GM23338 (cell line): ENCODE measurements around the gene TASP1. TPM values are rescaled to one million over a fixed set of nuclear protein-coding genes. Genes with fewer than 3 reads are reported as not detected.

Experiments
- ATAC-seq: fragments of 200-7000 bp; cut with Tn5 transposase; 3 replicates; pipeline ENCODE4 v1.9.1; 2020
- DNase-seq: peaks from one replicate; pipeline ENCODE4 v3.0.0-alpha.2; 2015; ENCODE audit warnings: low spot score
- H2AFZ ChIP-seq: fragments of 200-600 bp; sonication (generic); 2 replicates; pipeline ENCODE4 v1.8.0; 2016; ENCODE audit warnings: antibody characterized with exemption, mild to moderate bottlenecking, moderate library complexity
- H3F3A ChIP-seq: fragments of 200-600 bp; sonication (generic); replicated peaks from 2 replicates; pipeline ENCODE4 v1.8.0; 2017; ENCODE audit warnings: antibody characterized with exemption, mixed run types, low read depth
- H3K27ac ChIP-seq: fragments of 200-600 bp; sonication (generic); 2 replicates; pipeline ENCODE4 v1.6.1; 2016; ENCODE audit warnings: low read depth
- H3K27me3 ChIP-seq: fragments of 200-600 bp; sonication (generic); 2 replicates; pipeline ENCODE4 v1.8.0; 2016; ENCODE audit warnings: mild to moderate bottlenecking, mixed run types, moderate library complexity; ENCODE audit not compliant: insufficient read depth
- H3K36me3 ChIP-seq: fragments of 200-600 bp; sonication (generic); 2 replicates; pipeline ENCODE4 v1.8.0; 2016; ENCODE audit warnings: mild to moderate bottlenecking; ENCODE audit not compliant: insufficient read depth
- H3K4me1 ChIP-seq: fragments of 200-600 bp; sonication (generic); 2 replicates; pipeline ENCODE4 v1.8.0; 2016; ENCODE audit warnings: mild to moderate bottlenecking, moderate library complexity; ENCODE audit not compliant: insufficient read depth
- H3K4me2 ChIP-seq: fragments of 200-600 bp; sonication (generic); 2 replicates; pipeline ENCODE4 v1.7.1; 2017; ENCODE audit warnings: mixed run types
- H3K4me3 ChIP-seq: fragments of 200-600 bp; sonication (generic); 2 replicates; pipeline ENCODE4 v1.6.1; 2016; ENCODE audit warnings: mixed run types
- H3K79me2 ChIP-seq: fragments of 200-600 bp; sonication (generic); replicated peaks from 2 replicates; pipeline ENCODE4 v1.8.0; 2017; ENCODE audit warnings: mild to moderate bottlenecking; ENCODE audit not compliant: insufficient read depth
- H3K9me2 ChIP-seq: fragments of 200-600 bp; sonication (generic); 2 replicates; pipeline ENCODE4 v1.8.0; 2017; ENCODE audit not compliant: insufficient read depth
- H4K20me1 ChIP-seq: fragments of 200-600 bp; sonication (generic); replicated peaks from 2 replicates; pipeline ENCODE4 v1.8.0; 2017; ENCODE audit warnings: mild to moderate bottlenecking; ENCODE audit not compliant: insufficient read depth
- H3K27ac Mint-ChIP-seq: 2 replicates; pipeline ENCODE4 v1.8.0; 2020; ENCODE audit warnings: inconsistent platforms, mild to moderate bottlenecking, moderate library complexity, mixed read lengths
- H3K27me3 Mint-ChIP-seq: 3 replicates; pipeline ENCODE4 v1.8.0; 2022; ENCODE audit warnings: low read depth, mild to moderate bottlenecking, moderate library complexity, mixed read lengths, inconsistent platforms; ENCODE audit not compliant: insufficient read depth, poor library complexity
- H3K36me3 Mint-ChIP-seq: 3 replicates; pipeline ENCODE4 v1.8.0; 2021; ENCODE audit warnings: low read depth, mild to moderate bottlenecking, inconsistent platforms, moderate library complexity, mixed read lengths
- H3K4me1 Mint-ChIP-seq: 3 replicates; pipeline ENCODE4 v1.8.0; 2020; ENCODE audit warnings: mild to moderate bottlenecking, inconsistent platforms, mixed read lengths
- H3K4me3 Mint-ChIP-seq: 3 replicates; pipeline ENCODE4 v1.8.0; 2021; ENCODE audit warnings: moderate library complexity, mild to moderate bottlenecking, inconsistent platforms, mixed read lengths
- H3K9me3 Mint-ChIP-seq: 3 replicates; pipeline ENCODE4 v1.8.0; 2020; ENCODE audit warnings: moderate library complexity, mild to moderate bottlenecking, inconsistent platforms, mixed read lengths
- CREB1 ChIP-seq: fragments of 250-450 bp; sonication (Bioruptor Pico); IDR thresholded peaks from 2 replicates; pipeline ENCODE4 v1.5.0; 2020; ENCODE audit warnings: low read depth, mild to moderate bottlenecking, moderate library complexity
- CTCF ChIP-seq, 2 experiments: fragments of 200-600 bp in 1 of 2; sonication (generic) in 1 of 2; conservative IDR thresholded peaks; 2 replicates each; pipeline versions ENCODE4 v1.5.1 to v1.6.1; 2016 to 2017; ENCODE audit warnings: antibody characterized with exemption in 2 of 2, low read depth in 2 of 2, mild to moderate bottlenecking in 2 of 2, moderate library complexity in 1 of 2
- ETS1 ChIP-seq: IDR thresholded peaks from 2 replicates; pipeline ENCODE4 v1.6.1; 2016; ENCODE audit warnings: antibody characterized with exemption
- EZH2 ChIP-seq: fragments of 200-600 bp; sonication (generic); IDR thresholded peaks from one replicate; pipeline ENCODE4 v1.8.0; 2017; ENCODE audit warnings: antibody characterized with exemption, mild to moderate bottlenecking, low read depth; ENCODE audit not compliant: unreplicated experiment
- JUNB ChIP-seq: IDR thresholded peaks from one replicate; pipeline ENCODE4 v1.6.1; 2016; ENCODE audit warnings: antibody characterized with exemption; ENCODE audit not compliant: unreplicated experiment
- NANOG ChIP-seq: IDR thresholded peaks from 2 replicates; pipeline ENCODE4 v1.6.1; 2016; ENCODE audit warnings: antibody characterized with exemption, borderline replicate concordance
- POLR2AphosphoS5 ChIP-seq: IDR thresholded peaks from 2 replicates; pipeline ENCODE4 v1.6.1; 2016; ENCODE audit warnings: antibody characterized with exemption, low read depth
- REST ChIP-seq: IDR thresholded peaks from one replicate; pipeline ENCODE4 v1.6.1; 2018; ENCODE audit warnings: antibody characterized with exemption; ENCODE audit not compliant: unreplicated experiment
- STAT1 ChIP-seq: IDR thresholded peaks from one replicate; pipeline ENCODE4 v1.6.1; 2016; ENCODE audit warnings: antibody characterized with exemption; ENCODE audit not compliant: unreplicated experiment
- ZNF331 ChIP-seq: fragments of 250-450 bp; sonication (Bioruptor Pico); IDR thresholded peaks from 2 replicates; pipeline ENCODE4 v1.5.0; 2020; ENCODE audit warnings: low read depth, mild to moderate bottlenecking, moderate library complexity
- ZNF462 ChIP-seq: fragments of 250-450 bp; sonication (Bioruptor Pico); IDR thresholded peaks from 2 replicates; pipeline ENCODE4 v1.5.0; 2020; ENCODE audit warnings: mild to moderate bottlenecking, moderate library complexity
- polyA plus RNA-seq: library from polyadenylated mRNA; unstranded; fragments of >200 nt; fragmentation: Nextera tagmentation; extraction: Ambion mirVana; gene quantifications from 2 replicates; pipeline ENCODE4 v1.2.1, GENCODE V29; 2016
- total RNA-seq: library from RNA; depleted of rRNA; stranded (reverse); fragments of >200 nt; shearing (Covaris generic); gene quantifications from 2 replicates; pipeline ENCODE4 v1.2.3, GENCODE V29; 2014

The TASP1 gene
- total and polyA plus RNA-seq, 2 experiments from 2014 or later: 9.7 to 9.8 TPM

GRCh38 chr20:13671512-13671911 lies 32.8 kb upstream of the TASP1 start:
- TF ChIP-seq STAT1: no peak
- TF ChIP-seq ETS1: no peak
- TF ChIP-seq POLR2AphosphoS5: no peak
- no peak for TF ChIP-seq ZNF462
- TF ChIP-seq REST: no peak
- no peak for TF ChIP-seq EZH2
- no peak for TF ChIP-seq JUNB
- TF ChIP-seq CREB1 (CRISPR knock-in tag): no peak
- no peak for TF ChIP-seq CTCF (conservative IDR thresholded peaks at IDR 0.05; ENCODE audit: low read depth in 2 of 2)
- no peak for TF ChIP-seq ZNF331 (CRISPR knock-in tag)
- TF ChIP-seq NANOG: no peak
- DNase-seq (no peak), ATAC-seq (no peak)
- Histone ChIP-seq H3K4me3 (no peak overlapping the region), H3K27me3 (no peaks in the 10 kb centered on the region), H2AFZ (no peak overlapping the region), H3F3A (no peaks in the 10 kb centered on the region), H3K9me2 (no peaks in the 10 kb centered on the region), H3K36me3 (no peaks in the 10 kb centered on the region), H3K4me2 (no peak overlapping the region), H4K20me1 (no peaks in the 10 kb centered on the region), H3K4me1 (peaks cover 6% of the 10 kb centered on the region; the same call in 1 of the 2 replicates), H3K79me2 (no peaks in the 10 kb centered on the region), H3K27ac (no peak overlapping the region)
- Mint-ChIP-seq H3K4me1 (peaks cover 7% of the 10 kb centered on the region; the same call in 2 of the 3 replicates), H3K4me3 (no peak overlapping the region), H3K36me3 (no peaks in the 10 kb centered on the region), H3K27me3 (peaks cover 5% of the 10 kb centered on the region), H3K27ac (no peak overlapping the region), H3K9me3 (no peaks in the 10 kb centered on the region)
